NT2/D1 (cell line): Measurements from ENCODE around the gene COL5A3.

Experiments
- SUZ12 ChIP-seq: IDR thresholded peaks from 2 replicates; pipeline ENCODE4 v1.6.1; 2011; ENCODE audit not compliant: insufficient read length, insufficient read depth; ENCODE audit errors: extremely low read depth
- YY1 ChIP-seq: IDR thresholded peaks from 2 replicates; pipeline ENCODE4 v1.6.1; 2011; ENCODE audit not compliant: insufficient read length, insufficient read depth
- ZNF274 ChIP-seq: IDR thresholded peaks from 2 replicates; pipeline ENCODE4 v1.6.1; 2011; ENCODE audit warnings: mild to moderate bottlenecking, low read depth, low read length

- TF ChIP-seq ZNF274 (no peak), YY1 (no peak), SUZ12 (no peak)
Observed at GRCh38 chr19:9941231-9941630, 69.1 kb downstream of the COL5A3 start.
